ENCODE measurements around the gene MARF1.
"Not testable (repeated sequence)": the region's sequence is repeated elsewhere in the genome, so short reads cannot be mapped to it uniquely, and the experiment has no call there.

Gene MARF1

DNA sequence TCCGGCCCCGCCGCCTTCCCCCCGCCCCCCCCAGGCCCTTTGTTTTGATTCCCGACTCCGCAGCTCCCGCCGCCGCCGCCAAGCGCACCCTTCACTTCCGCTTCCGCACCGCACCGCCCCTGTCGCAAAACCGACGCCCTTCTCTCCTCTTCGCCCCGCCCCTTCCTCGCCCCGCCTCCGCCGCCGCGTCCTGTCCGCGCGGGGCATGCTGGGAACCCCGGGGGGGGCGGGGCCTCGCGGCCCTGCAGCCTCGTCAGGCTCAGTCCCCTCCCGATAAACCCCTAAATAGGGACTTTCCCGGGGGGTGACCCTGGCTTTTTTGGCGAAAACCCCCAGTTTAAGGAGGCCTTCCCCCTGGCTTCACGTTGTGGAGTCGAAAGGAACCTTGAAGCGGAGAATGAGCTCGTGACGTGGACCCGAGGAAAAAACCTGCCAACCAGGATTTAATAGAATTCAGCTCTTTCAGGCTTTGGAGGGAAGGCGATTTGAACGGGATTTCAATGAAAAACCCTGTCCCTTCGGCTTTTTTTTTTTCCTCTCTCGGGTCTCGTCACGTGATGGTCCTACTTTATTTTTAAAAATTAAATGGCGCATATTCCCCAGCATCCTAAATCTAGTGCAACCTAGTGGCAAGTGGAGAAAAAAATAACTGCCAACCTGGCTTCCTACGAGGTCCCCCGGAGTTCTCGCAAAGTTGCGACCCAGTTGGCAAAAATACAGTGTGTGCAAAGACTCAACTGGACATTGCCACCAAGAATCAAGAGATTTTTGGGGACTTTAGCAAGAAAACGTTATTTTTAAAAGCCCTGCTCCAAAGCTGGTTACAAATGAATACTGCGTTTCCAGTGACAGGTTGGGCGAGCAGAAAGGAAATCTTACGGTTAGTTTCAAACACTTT is at the start of gene MARF1:
TSS of gene MARF1 (minus strand) at position 107 of the 898 bp plus-strand sequence. CDS start 3,921 bp downstream, outside the sequence.
- peak; percentile 97 for DNase-seq (ENCODE audit: low spot score)

DNA sequence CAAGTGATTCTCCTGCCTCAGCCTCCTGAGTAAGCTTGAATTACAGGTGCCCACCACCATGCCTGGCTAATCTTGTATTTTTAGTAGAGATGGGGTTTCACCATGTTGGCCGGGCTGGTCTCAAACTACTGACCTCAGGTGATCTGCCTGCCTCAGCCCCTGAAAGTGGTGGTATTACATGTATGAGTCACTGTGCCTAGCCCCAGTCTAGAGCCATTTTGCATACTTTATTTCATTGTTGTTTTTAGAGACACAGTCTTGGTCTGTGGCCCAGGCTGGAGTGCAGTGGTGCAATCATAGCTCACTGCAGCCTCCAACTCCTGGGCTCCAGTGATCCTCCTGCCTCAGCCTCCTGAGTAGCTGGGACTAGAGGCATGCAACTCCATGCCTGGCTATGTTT is 49.6 kb upstream of the MARF1 start:
- DNase-seq (ENCODE audit: low spot score): not testable (repeated sequence)

- no peak for DNase-seq (ENCODE audit: low spot score)
Measured at GRCh38 chr16:15691046-15691445, 48.1 kb upstream of the MARF1 start.

- no peak for DNase-seq (ENCODE audit: low spot score)
Measured at GRCh38 chr16:15690296-15690695, 47.3 kb upstream of the MARF1 start.

- no peak for DNase-seq (ENCODE audit: low spot score)
Measured at GRCh38 chr16:15689290-15689689, 46.3 kb upstream of the MARF1 start.

DNA sequence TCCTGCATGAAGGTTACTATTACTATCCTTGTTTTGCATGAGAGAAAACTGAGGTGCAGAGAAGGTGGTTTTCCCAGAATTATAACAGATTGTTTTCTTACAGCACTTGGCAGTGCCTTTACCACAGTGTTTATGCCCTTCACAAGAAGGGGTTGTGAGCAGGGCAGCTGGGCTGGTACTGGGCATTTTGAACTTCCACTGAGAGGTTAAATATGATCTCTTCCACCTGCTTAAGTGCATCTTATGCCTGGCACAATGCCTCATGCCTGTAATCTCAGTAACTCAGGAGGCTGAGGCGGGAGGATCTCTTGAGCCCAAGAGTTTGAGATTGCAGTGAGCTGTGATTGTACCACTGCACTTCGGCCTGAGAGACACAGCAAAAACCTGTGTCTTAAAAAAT is 43.3 kb upstream of the MARF1 start:
- no peak for DNase-seq (ENCODE audit: low spot score)

- peak; percentile 40 for DNase-seq (ENCODE audit: low spot score)
Measured at GRCh38 chr16:15682105-15682570, 39.2 kb upstream of the MARF1 start.

DNA sequence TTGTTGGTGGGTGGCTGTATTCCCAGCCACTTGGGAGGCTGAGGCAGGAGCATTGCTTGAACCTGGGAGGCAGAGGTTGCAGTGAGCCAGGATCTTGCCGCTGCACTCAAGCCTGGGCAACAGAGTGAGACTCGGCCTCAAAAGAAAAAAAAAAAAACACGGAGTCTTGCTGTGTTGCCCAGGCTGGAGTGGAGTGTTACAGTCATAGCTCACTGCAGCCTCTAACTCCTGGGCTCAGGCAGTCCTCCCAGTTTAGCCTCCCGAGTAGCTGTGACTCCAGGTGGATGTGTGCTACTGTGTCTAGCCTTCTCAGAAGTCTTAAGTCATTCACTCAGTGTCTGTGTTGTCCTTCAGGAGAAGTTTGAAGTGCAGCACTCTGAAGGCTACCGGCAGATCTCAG is 34.5 kb upstream of the MARF1 start:
- no peak for DNase-seq (ENCODE audit: low spot score)

GRCh38 chr16:15676506-15676905 is 33.6 kb upstream of the MARF1 start:
- DNase-seq (ENCODE audit: low spot score): no peak

DNA sequence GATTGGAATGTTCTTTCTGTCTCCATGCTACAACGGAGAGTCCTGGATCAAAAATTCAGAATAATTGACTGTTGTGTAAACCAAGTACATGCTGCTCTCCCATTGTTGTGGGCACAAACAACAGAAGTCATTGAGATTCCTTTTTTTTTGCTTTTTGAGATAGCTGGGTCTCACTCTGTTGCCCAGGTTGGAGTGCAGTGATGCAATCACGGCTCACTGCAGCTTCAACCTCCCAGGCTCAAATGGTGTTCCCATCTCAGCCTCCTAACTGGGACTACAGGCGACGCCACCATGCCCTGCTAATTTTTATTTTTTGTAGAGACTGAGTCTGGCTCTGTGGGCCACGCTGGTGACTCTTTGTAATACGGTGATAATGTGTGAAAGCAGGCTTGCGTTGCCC is 31.6 kb upstream of the MARF1 start:
- no peak for DNase-seq (ENCODE audit: low spot score)

- DNase-seq (ENCODE audit: low spot score): peak; percentile 95
Measured at GRCh38 chr16:15672514-15673167, 29.7 kb upstream of the MARF1 start.

- DNase-seq (ENCODE audit: low spot score): not testable (repeated sequence)
Measured at GRCh38 chr16:15672127-15672513, 29.2 kb upstream of the MARF1 start.

GRCh38 chr16:15671530-15672117 is 28.7 kb upstream of the MARF1 start:
- DNase-seq (ENCODE audit: low spot score): no peak

DNA sequence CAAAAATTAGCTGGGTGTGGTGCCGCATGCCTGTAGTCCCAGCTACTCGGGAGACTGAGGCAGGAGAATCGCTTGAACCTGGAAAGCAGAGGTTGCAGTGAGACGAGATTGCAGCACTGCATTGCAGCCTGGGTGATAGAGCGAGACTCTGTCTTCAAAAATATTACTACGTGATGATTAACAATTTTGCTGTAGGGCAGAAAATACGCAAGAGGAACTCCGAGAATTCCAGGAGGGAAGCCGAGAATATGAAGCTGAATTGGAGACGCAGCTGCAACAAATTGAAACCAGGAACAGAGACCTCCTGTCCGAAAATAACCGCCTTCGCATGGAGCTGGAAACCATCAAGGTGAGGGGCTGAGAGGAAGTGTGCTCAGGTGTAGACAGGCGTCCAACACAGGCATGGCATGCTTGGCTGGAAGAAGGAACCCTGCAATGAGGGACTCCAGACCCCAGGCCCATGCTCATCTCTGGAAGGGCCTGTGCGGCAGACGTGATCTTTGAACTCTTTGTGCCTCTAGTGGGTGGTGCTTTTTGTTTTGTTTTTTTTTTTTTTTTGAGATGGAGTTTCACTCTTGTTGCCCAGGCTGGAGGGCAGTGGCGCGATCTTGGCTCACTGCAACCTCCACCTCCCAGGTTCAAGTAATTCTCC is 24.3 kb upstream of the MARF1 start:
- no peak for DNase-seq (ENCODE audit: low spot score)

- no peak for DNase-seq (ENCODE audit: low spot score)
Measured at GRCh38 chr16:15665107-15665506, 22.2 kb upstream of the MARF1 start.

- DNase-seq (ENCODE audit: low spot score): no peak
Measured at GRCh38 chr16:15660203-15660601, 17.2 kb upstream of the MARF1 start.

DNA sequence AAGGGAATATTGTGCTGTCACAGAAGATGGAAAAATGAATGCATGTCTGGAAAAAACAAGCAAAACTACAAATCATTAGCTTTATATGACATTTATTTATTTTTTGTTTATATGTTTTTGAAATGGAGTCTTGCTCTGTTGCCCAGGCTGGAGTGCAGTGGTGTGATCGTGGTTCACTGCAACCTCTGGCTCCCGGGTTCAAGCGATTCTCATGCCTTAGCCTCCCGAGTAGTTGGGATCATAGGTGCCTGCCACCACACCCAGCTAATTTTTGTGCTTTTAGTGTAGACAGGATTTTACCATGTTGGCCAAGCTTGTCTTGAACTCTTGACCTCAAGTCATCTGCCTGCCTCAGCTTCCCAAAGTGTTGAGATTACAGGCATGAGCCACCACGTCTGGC is 15.6 kb upstream of the MARF1 start:
- no peak for DNase-seq (ENCODE audit: low spot score)

- no peak for DNase-seq (ENCODE audit: low spot score)
Measured at GRCh38 chr16:15658149-15658548, 15.2 kb upstream of the MARF1 start.

DNA sequence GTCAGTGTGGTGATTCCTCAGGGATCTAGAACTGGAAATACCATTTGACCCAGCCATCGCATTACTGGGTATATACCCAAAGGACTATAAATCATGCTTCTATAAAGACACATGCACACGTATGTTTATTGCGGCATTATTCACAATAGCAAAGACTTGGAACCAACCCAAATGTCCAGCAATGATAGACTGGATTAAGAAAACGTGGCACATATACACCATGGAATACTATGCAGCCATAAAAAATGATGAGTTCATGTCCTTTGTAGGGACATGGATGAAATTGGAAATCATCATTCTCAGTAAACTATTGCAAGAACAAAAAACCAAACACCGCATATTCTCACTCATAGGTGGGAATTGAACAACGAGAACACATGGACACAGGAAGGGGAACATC is 12.6 kb upstream of the MARF1 start:
- not testable (repeated sequence) for DNase-seq (ENCODE audit: low spot score)

GRCh38 chr16:15654591-15654990 is 11.6 kb upstream of the MARF1 start:
- DNase-seq (ENCODE audit: low spot score): no peak

DNA sequence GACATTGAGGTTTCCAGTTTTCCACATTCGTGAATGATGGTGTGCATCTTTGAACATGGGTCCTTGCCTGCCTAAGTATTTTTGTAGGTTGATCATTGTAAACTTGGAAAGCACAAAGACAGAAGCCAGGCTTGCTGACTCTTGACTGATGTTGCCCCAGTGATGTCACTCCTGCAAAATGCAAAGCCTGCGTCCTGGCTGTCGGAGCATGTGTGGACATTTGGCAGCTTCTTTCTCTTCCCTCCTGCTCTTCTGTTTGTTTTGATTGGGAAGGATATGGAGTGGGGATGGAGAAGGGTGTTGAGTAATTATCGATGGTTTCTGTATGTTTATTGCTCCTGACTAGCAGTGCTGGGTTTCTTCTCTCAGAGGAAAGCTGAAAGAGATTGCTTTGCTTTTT is 10.3 kb upstream of the MARF1 start:
- peak; percentile 79 for DNase-seq (ENCODE audit: low spot score)

DNA sequence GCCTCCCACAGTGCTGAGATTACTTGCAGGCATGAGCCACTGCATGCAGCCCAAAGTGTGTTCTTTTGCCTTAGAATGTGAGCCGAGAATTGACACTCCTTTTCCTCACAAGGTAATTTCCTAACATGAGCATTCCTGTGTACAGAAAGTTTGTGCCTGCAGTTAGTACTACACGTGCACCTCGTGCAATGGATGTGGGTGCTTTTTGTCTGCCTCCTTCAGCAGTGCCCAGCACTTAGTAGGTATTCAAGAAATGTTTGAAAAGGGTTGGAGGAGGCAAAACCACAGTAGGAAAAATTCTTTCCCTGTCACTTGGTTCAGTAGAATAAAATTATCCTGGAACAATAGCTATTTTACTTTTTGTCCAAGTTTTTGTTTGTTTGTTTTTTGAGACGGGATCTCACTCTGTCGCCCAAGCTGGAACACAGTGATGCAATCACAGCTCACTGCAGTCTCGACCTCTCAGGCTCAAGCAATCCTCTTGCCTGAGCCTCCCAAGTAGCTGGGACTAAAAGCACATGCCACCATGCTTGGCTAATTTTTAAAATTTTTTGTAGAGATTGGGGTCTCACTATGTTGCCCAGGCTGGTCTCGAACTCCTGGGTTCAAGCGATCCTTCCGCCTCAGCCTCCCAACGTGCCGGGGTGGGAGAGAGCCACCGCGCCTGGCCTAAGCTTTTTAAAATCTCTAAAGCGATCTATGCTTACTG is 9.5 kb upstream of the MARF1 start:
- DNase-seq (ENCODE audit: low spot score): no peak
